CD14-positive monocyte (primary cell): ENCODE results near the gene FEZ2. TPM values are rescaled to one million over a fixed set of nuclear protein-coding genes. Genes with fewer than 3 reads are reported as not detected.

ENCODE experiments used
- DNase-seq, 3 donors: peaks; one replicate each; pipeline ENCODE4 v3.0.0-alpha.2; 2011 to 2022
- H2AFZ ChIP-seq: 2 replicates; pipeline ENCODE4 v1.6.0; 2012; ENCODE audit warnings: mild to moderate bottlenecking, low read depth, low read length, inconsistent platforms; ENCODE audit not compliant: insufficient read depth, poor library complexity, severe bottlenecking
- H3K27ac ChIP-seq, 2 donors: 1 replicate in 1 of 2; 2 replicates in 1 of 2; pipeline ENCODE4 v1.5.1; 2012 to 2013; ENCODE audit warnings: low read length in 2 of 2, control low read depth in 1 of 2, inconsistent platforms in 1 of 2, low read depth in 1 of 2, mild to moderate bottlenecking in 1 of 2
- H3K27me3 ChIP-seq, 2 donors: one replicate each; pipeline versions ENCODE4 v1.6.0 to v1.6.1; 2011 to 2013; ENCODE audit warnings: low read length in 2 of 2; ENCODE audit not compliant: control insufficient read depth in 2 of 2, insufficient read depth in 2 of 2
- H3K36me3 ChIP-seq, 2 donors: replicated peaks in 1 of 2; 1 replicate in 1 of 2; 2 replicates in 1 of 2; pipeline versions ENCODE4 v1.5.1 to v1.6.1; 2012 to 2013; ENCODE audit warnings: low read length in 2 of 2, control low read depth in 1 of 2, inconsistent platforms in 1 of 2, mild to moderate bottlenecking in 1 of 2; ENCODE audit not compliant: insufficient read depth in 2 of 2, control insufficient read depth in 1 of 2
- H3K4me1 ChIP-seq, 2 donors: 1 replicate in 1 of 2; 2 replicates in 1 of 2; pipeline versions ENCODE4 v1.5.1 to v1.6.1; 2012 to 2013; ENCODE audit warnings: low read length in 2 of 2, control low read depth in 1 of 2, inconsistent platforms in 1 of 2, mild to moderate bottlenecking in 1 of 2, moderate library complexity in 1 of 2; ENCODE audit not compliant: insufficient read depth in 2 of 2, control insufficient read depth in 1 of 2
- H3K4me2 ChIP-seq: replicated peaks from 2 replicates; pipeline ENCODE3; 2012; ENCODE audit warnings: low read length, moderate library complexity, mild to moderate bottlenecking; ENCODE audit not compliant: poor library complexity, severe bottlenecking; ENCODE audit errors: extremely low read depth
- H3K4me3 ChIP-seq, 3 experiments: fragments of 200-600 bp in 1 of 3; sonication (generic) in 1 of 3; replicated peaks in 1 of 3; 1 replicate in 2 of 3; 2 replicates in 1 of 3; pipeline ENCODE4 v1.5.1; 2011 to 2013; ENCODE audit warnings: low read length in 3 of 3, mild to moderate bottlenecking in 3 of 3, control low read depth in 2 of 3, low read depth in 2 of 3, inconsistent platforms in 1 of 3, moderate library complexity in 1 of 3
- H3K79me2 ChIP-seq: 2 replicates; pipeline ENCODE4 v1.6.0; 2012; ENCODE audit warnings: mild to moderate bottlenecking, control low read depth, inconsistent platforms, low read length, moderate library complexity; ENCODE audit not compliant: insufficient read depth
- H3K9ac ChIP-seq: 2 replicates; pipeline ENCODE4 v1.6.0; 2017; ENCODE audit warnings: low read length, mild to moderate bottlenecking; ENCODE audit not compliant: insufficient read depth, poor library complexity, severe bottlenecking
- H3K9me3 ChIP-seq, 2 donors: replicated peaks in 1 of 2; 1 replicate in 1 of 2; 2 replicates in 1 of 2; pipeline versions ENCODE4 v1.5.1 to v1.6.1; 2012 to 2013; ENCODE audit warnings: low read length in 2 of 2, control low read depth in 1 of 2; ENCODE audit not compliant: control insufficient read depth in 1 of 2, insufficient read depth in 1 of 2
- H4K20me1 ChIP-seq: 2 replicates; pipeline ENCODE4 v1.6.0; 2012; ENCODE audit warnings: mild to moderate bottlenecking, low read length, control low read depth, moderate library complexity; ENCODE audit not compliant: insufficient read depth
- H3K27ac Mint-ChIP-seq, 7 donors: one replicate each; pipeline ENCODE4 v1.8.0; 2020; ENCODE audit warnings: mild to moderate bottlenecking in 7 of 7, mixed read lengths in 7 of 7, moderate library complexity in 6 of 7, inconsistent platforms in 2 of 7
- H3K27me3 Mint-ChIP-seq, 3 donors: one replicate each; pipeline ENCODE4 v1.8.0; 2021 to 2022; ENCODE audit warnings: low read depth in 3 of 3, mild to moderate bottlenecking in 3 of 3, mixed read lengths in 3 of 3, moderate library complexity in 3 of 3, inconsistent platforms in 1 of 3
- H3K36me3 Mint-ChIP-seq, 2 donors: one replicate each; pipeline ENCODE4 v1.8.0; 2020; ENCODE audit warnings: mixed read lengths in 2 of 2, inconsistent platforms in 1 of 2, mild to moderate bottlenecking in 1 of 2
- H3K4me1 Mint-ChIP-seq: one replicate; pipeline ENCODE4 v1.8.0; 2020; ENCODE audit warnings: mild to moderate bottlenecking, mixed read lengths
- H3K4me3 Mint-ChIP-seq, 2 donors: one replicate each; pipeline ENCODE4 v1.8.0; 2020; ENCODE audit warnings: mild to moderate bottlenecking in 2 of 2, mixed read lengths in 2 of 2, moderate library complexity in 1 of 2
- H3K9me3 Mint-ChIP-seq, 7 donors: one replicate each; pipeline ENCODE4 v1.8.0; 2020 to 2022; ENCODE audit warnings: mixed read lengths in 7 of 7, mild to moderate bottlenecking in 6 of 7, moderate library complexity in 6 of 7, inconsistent platforms in 2 of 7
- CTCF ChIP-seq: fragments of 200-600 bp; IDR thresholded peaks from one replicate; pipeline ENCODE4 v1.8.0; 2022; ENCODE audit warnings: antibody characterized with exemption, mild to moderate bottlenecking
- WGBS: methylation state at CpG from one replicate; pipeline ENCODE4 v1.1.5; 2013; ENCODE audit warnings: missing lambda C conversion rate; ENCODE audit not compliant: insufficient coverage; 5-methylcytosine and 5-hydroxymethylcytosine counted together
- intact Hi-C, 2 donors: fragments of 100-400 bp; cut with micrococcal nuclease; formaldehyde crosslinking; loops; one replicate each; pipeline versions ENCODE4 v1.15.0 to v1.15.1; 2023
- polyA plus RNA-seq, 3 donors: library from polyadenylated mRNA; depleted of rRNA in 1 of 3; unstranded in 2 of 3; stranded (reverse) in 1 of 3; fragments of 300-500 nt in 2 of 3; fragments of >200 nt in 1 of 3; fragmentation: Illumina TruSeq in 2 of 3; gene quantifications; 1 replicate in 2 of 3; 2 replicates in 1 of 3; pipeline ENCODE4 v1.2.3, GENCODE V29; 2012 to 2021

FEZ2 gene
- polyA plus RNA-seq, 3 donors = 6.9 to 15.6 (median 8.7) TPM

- Histone ChIP-seq H3K79me2 (no peaks in the 10 kb centered on the region), H3K36me3 (peaks cover 92 to 100% of the 10 kb centered on the region in 2 donors), H3K27me3 (no peaks in the 10 kb centered on the region), H2AFZ (no peak overlapping the region), H3K9me3 (no peaks in the 10 kb centered on the region), H3K4me3 (no peak overlapping the region), H3K4me2 (no peak overlapping the region), H3K27ac (no peak overlapping the region), H3K4me1 (no peaks in the 10 kb centered on the region), H3K9ac (no peak overlapping the region), H4K20me1 (peaks cover 34% of the 10 kb centered on the region)
- H3K36me3 Mint-ChIP-seq = peaks cover 93 to 98% of the 10 kb centered on the region in 2 donors
- TF ChIP-seq CTCF = no peak
- no peaks in the 10 kb centered on the region for H3K4me1 Mint-ChIP-seq
- no peaks in the 10 kb centered on the region for H3K27me3 Mint-ChIP-seq
- WGBS = 91% methylated on average over 1 of the region's 2 CpGs
- no peak for DNase-seq
- no peaks in the 10 kb centered on the region for H3K9me3 Mint-ChIP-seq
- no peak overlapping the region for H3K4me3 Mint-ChIP-seq
- H3K27ac Mint-ChIP-seq = no peak overlapping the region
- intact Hi-C loops = no loop called here
Observed at GRCh38 chr2:36577884-36578283, 20.1 kb downstream of the FEZ2 start.

- H3K4me3 ChIP-seq = no peak overlapping the region
- no peak overlapping the region for H3K27ac ChIP-seq
- WGBS = no CpG with 5 or more reads among the region's 2 CpGs
- Mint-ChIP-seq H3K27ac (no peak overlapping the region), H3K36me3 (peaks cover 85 to 89% of the 10 kb centered on the region in 2 donors), H3K4me1 (no peaks in the 10 kb centered on the region), H3K9me3 (no peaks in the 10 kb centered on the region), H3K27me3 (no peaks in the 10 kb centered on the region), H3K4me3 (no peak overlapping the region)
- no peak for TF ChIP-seq CTCF
- no peak overlapping the region for H2AFZ ChIP-seq
- peaks cover 6% of the 10 kb centered on the region for H3K79me2 ChIP-seq
- H3K36me3 ChIP-seq = peaks cover 82 to 93% of the 10 kb centered on the region in 2 donors
- no peak overlapping the region for H3K4me2 ChIP-seq
- no peaks in the 10 kb centered on the region for H3K4me1 ChIP-seq
- intact Hi-C loops = no loop called here
- H4K20me1 ChIP-seq = peaks cover 39% of the 10 kb centered on the region
- no peak for DNase-seq
- no peak overlapping the region for H3K9ac ChIP-seq
- no peaks in the 10 kb centered on the region for H3K9me3 ChIP-seq
- no peaks in the 10 kb centered on the region for H3K27me3 ChIP-seq
Observed at GRCh38 chr2:36574560-36574959, 23.4 kb downstream of the FEZ2 start.
